Cardiac muscle cell (in vitro differentiated cells and primary cell): Measurements from ENCODE around the gene CTTNBP2. TPM values are rescaled to one million over a fixed set of nuclear protein-coding genes. Genes with fewer than 3 reads are reported as not detected.

Experiments used
- DNase-seq, 2 donors: peaks; one replicate each; pipeline versions ENCODE4 v3.0.0 to v3.0.0-alpha.2; 2010 to 2017; ENCODE audit warnings: low read depth in 1 of 2, low spot score in 1 of 2
- H3K27ac ChIP-seq: fragments of 200-600 bp; sonication (generic); 2 replicates; pipeline ENCODE4 v1.5.1; 2016
- H3K27me3 ChIP-seq: fragments of 200-600 bp; sonication (generic); 2 replicates; pipeline ENCODE4 v1.6.0; 2016; ENCODE audit warnings: control low read depth
- H3K36me3 ChIP-seq: fragments of 200-600 bp; sonication (generic); 2 replicates; pipeline ENCODE4 v1.5.1; 2016; ENCODE audit warnings: control low read depth
- H3K4me1 ChIP-seq: fragments of 200-600 bp; sonication (generic); 2 replicates; pipeline ENCODE4 v1.8.1; 2017; ENCODE audit warnings: low read depth, mild to moderate bottlenecking, mixed run types
- H3K4me3 ChIP-seq: fragments of 200-600 bp; sonication (generic); 2 replicates; pipeline ENCODE4 v1.5.1; 2016; ENCODE audit warnings: mild to moderate bottlenecking
- H3K9me3 ChIP-seq: fragments of 200-600 bp; sonication (generic); 2 replicates; pipeline ENCODE4 v1.5.1; 2017; ENCODE audit warnings: low read depth, mild to moderate bottlenecking, control low read depth
- polyA plus RNA-seq: library from polyadenylated mRNA; unstranded; fragments of >200 nt; fragmentation: Nextera tagmentation; extraction: Ambion mirVana; gene quantifications from 2 replicates; pipeline ENCODE4 v1.2.1, GENCODE V29; 2016
- total RNA-seq: library from RNA; depleted of rRNA; stranded (reverse); fragments of >200 nt; gene quantifications from 2 replicates; pipeline ENCODE4 v1.2.3, GENCODE V29; 2016
- TF ChIP-seq, protein P1 (sequence below): IDR thresholded peaks from 2 replicates; pipeline ENCODE4 v1.5.1; 2012; ENCODE audit warnings: low read depth, mild to moderate bottlenecking, low read length

The CTTNBP2 gene
- total and polyA plus RNA-seq, 2 experiments from 2014 or later = 30.0 to 51.2 TPM

GRCh38 chr7:117824592-117824991 lies 48.6 kb downstream of the CTTNBP2 start:
- no peaks in the 10 kb centered on the region for H3K9me3 ChIP-seq
- TF ChIP-seq, protein P1, sequence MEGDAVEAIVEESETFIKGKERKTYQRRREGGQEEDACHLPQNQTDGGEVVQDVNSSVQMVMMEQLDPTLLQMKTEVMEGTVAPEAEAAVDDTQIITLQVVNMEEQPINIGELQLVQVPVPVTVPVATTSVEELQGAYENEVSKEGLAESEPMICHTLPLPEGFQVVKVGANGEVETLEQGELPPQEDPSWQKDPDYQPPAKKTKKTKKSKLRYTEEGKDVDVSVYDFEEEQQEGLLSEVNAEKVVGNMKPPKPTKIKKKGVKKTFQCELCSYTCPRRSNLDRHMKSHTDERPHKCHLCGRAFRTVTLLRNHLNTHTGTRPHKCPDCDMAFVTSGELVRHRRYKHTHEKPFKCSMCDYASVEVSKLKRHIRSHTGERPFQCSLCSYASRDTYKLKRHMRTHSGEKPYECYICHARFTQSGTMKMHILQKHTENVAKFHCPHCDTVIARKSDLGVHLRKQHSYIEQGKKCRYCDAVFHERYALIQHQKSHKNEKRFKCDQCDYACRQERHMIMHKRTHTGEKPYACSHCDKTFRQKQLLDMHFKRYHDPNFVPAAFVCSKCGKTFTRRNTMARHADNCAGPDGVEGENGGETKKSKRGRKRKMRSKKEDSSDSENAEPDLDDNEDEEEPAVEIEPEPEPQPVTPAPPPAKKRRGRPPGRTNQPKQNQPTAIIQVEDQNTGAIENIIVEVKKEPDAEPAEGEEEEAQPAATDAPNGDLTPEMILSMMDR = no peak
- no peak overlapping the region for H3K27ac ChIP-seq
- H3K36me3 ChIP-seq = no peaks in the 10 kb centered on the region
- no peaks in the 10 kb centered on the region for H3K27me3 ChIP-seq
- no peak overlapping the region for H3K4me3 ChIP-seq
- DNase-seq = no peak
- peaks cover 9% of the 10 kb centered on the region for H3K4me1 ChIP-seq

DNA sequence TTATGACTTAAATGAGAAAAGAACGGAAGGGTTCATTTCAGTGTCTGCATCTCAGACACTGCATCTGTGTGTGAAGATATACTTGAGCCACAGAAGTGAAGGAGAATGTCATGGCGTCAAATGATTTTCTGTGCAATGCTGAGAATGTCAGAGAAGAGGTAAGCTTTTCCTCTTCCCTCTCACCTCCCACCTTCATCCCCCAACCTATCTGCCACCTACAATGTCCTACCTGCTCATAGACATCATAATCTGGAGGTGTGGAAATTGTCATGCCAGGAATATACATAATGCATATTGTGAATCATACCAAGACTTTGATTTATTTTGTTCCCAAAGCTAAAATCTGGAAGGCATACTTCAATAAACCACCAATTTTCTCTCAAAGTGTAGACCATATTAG lies 53.7 kb downstream of the CTTNBP2 start:
- H3K4me1 ChIP-seq = peaks cover 24% of the 10 kb centered on the region
- H3K27me3 ChIP-seq = no peaks in the 10 kb centered on the region
- no peak overlapping the region for H3K4me3 ChIP-seq
- H3K9me3 ChIP-seq = no peaks in the 10 kb centered on the region
- no peak for DNase-seq
- H3K27ac ChIP-seq = peak overlapping the region; percentile 75
- TF ChIP-seq, protein P1 = no peak
- no peaks in the 10 kb centered on the region for H3K36me3 ChIP-seq

- H3K36me3 ChIP-seq = no peaks in the 10 kb centered on the region
- H3K27me3 ChIP-seq = no peaks in the 10 kb centered on the region
- peak overlapping the region; percentile 75 for H3K27ac ChIP-seq
- no peak overlapping the region for H3K4me3 ChIP-seq
- no peaks in the 10 kb centered on the region for H3K9me3 ChIP-seq
- peak in 1 of 2 donors; percentile 13 for DNase-seq
- H3K4me1 ChIP-seq = peaks cover 24% of the 10 kb centered on the region
- TF ChIP-seq, protein P1 = no peak
Measured at GRCh38 chr7:117818232-117818631, 55.0 kb downstream of the CTTNBP2 start.

- peaks cover 30% of the 10 kb centered on the region for H3K4me1 ChIP-seq
- peak overlapping the region; percentile 59 for H3K27ac ChIP-seq
- no peaks in the 10 kb centered on the region for H3K36me3 ChIP-seq
- TF ChIP-seq, protein P1 = no peak
- no peaks in the 10 kb centered on the region for H3K9me3 ChIP-seq
- H3K27me3 ChIP-seq = no peaks in the 10 kb centered on the region
- no peak overlapping the region for H3K4me3 ChIP-seq
- DNase-seq = no peak
Measured at GRCh38 chr7:117816727-117817126, 56.5 kb downstream of the CTTNBP2 start.

- no peak overlapping the region for H3K4me3 ChIP-seq
- H3K9me3 ChIP-seq = no peaks in the 10 kb centered on the region
- TF ChIP-seq, protein P1 = no peak
- DNase-seq = no peak
- no peaks in the 10 kb centered on the region for H3K36me3 ChIP-seq
- no peaks in the 10 kb centered on the region for H3K27me3 ChIP-seq
- H3K27ac ChIP-seq = peak overlapping the region; percentile 89
- H3K4me1 ChIP-seq = peaks cover 59% of the 10 kb centered on the region
Measured at GRCh38 chr7:117811696-117812095, 61.5 kb downstream of the CTTNBP2 start.
